ENCODE measurements around the gene C22orf23.

Gene C22orf23

GRCh38 chr22:37970864-37971263 lies 17.5 kb upstream of the C22orf23 start:
- DNase-seq (ENCODE audit: low spot score): no peak

GRCh38 chr22:37968452-37969251 lies 15.3 kb upstream of the C22orf23 start:
- DNase-seq (ENCODE audit: low spot score): no peak
- no peak for TF ChIP-seq CTCF (IDR thresholded peaks at IDR 0.05; ENCODE audit: extremely low read depth, missing control alignments)

More at GRCh38 chr22:37970864-37971263, 17.5 kb upstream of the C22orf23 start:
- no peak for TF ChIP-seq CTCF (IDR thresholded peaks at IDR 0.05; ENCODE audit: extremely low read depth, missing control alignments)

- TF ChIP-seq CTCF (IDR thresholded peaks at IDR 0.05; ENCODE audit: extremely low read depth, missing control alignments): no peak
- DNase-seq (ENCODE audit: low spot score): no peak
These were observed 14.4 kb upstream of the C22orf23 start for GRCh38 chr22:37967637-37968451.

GRCh38 chr22:37967147-37967546 lies 13.7 kb upstream of the C22orf23 start:
- no peak for TF ChIP-seq CTCF (IDR thresholded peaks at IDR 0.05; ENCODE audit: extremely low read depth, missing control alignments)
- no peak for DNase-seq (ENCODE audit: low spot score)

- no peak for DNase-seq (ENCODE audit: low spot score)
- no peak for TF ChIP-seq CTCF (IDR thresholded peaks at IDR 0.05; ENCODE audit: extremely low read depth, missing control alignments)
These were observed 12.7 kb upstream of the C22orf23 start for GRCh38 chr22:37965940-37966664.

GRCh38 chr22:37961062-37961461 lies 7.7 kb upstream of the C22orf23 start:
- DNase-seq (ENCODE audit: low spot score): no peak
- no peak for TF ChIP-seq CTCF (IDR thresholded peaks at IDR 0.05; ENCODE audit: extremely low read depth, missing control alignments)
